Dendritic cell treated with granulocyte-macrophage colony-stimulating factor and Interleukin-4, amounts not matched to agents 40 ng/mL and 50 ng/mL, for 4 days (primary cell): ENCODE measurements around the gene WDR31.
"Not testable (repeated sequence)": the region's sequence is repeated elsewhere in the genome, so short reads cannot be mapped to it uniquely, and the experiment has no call there.

Experiments
- H3K27ac Mint-ChIP-seq: one replicate; pipeline ENCODE4 v1.8.0; 2022; ENCODE audit warnings: mild to moderate bottlenecking, mixed read lengths
- H3K27me3 Mint-ChIP-seq: one replicate; pipeline ENCODE4 v1.8.0; 2022; ENCODE audit warnings: mild to moderate bottlenecking, mixed read lengths
- H3K36me3 Mint-ChIP-seq: one replicate; pipeline ENCODE4 v1.8.0; 2022; ENCODE audit warnings: low read depth, mixed read lengths
- H3K4me1 Mint-ChIP-seq: one replicate; pipeline ENCODE4 v1.8.0; 2022; ENCODE audit warnings: low read depth, mixed read lengths
- H3K4me3 Mint-ChIP-seq: one replicate; pipeline ENCODE4 v1.8.0; 2022; ENCODE audit warnings: mild to moderate bottlenecking, moderate library complexity, mixed read lengths
- H3K9me3 Mint-ChIP-seq: one replicate; pipeline ENCODE4 v1.8.0; 2022; ENCODE audit warnings: mixed read lengths
- intact Hi-C: fragments of 100-400 bp; cut with micrococcal nuclease; formaldehyde crosslinking; loops from one replicate; pipeline ENCODE4 v1.15.0; 2022

WDR31 gene

DNA sequence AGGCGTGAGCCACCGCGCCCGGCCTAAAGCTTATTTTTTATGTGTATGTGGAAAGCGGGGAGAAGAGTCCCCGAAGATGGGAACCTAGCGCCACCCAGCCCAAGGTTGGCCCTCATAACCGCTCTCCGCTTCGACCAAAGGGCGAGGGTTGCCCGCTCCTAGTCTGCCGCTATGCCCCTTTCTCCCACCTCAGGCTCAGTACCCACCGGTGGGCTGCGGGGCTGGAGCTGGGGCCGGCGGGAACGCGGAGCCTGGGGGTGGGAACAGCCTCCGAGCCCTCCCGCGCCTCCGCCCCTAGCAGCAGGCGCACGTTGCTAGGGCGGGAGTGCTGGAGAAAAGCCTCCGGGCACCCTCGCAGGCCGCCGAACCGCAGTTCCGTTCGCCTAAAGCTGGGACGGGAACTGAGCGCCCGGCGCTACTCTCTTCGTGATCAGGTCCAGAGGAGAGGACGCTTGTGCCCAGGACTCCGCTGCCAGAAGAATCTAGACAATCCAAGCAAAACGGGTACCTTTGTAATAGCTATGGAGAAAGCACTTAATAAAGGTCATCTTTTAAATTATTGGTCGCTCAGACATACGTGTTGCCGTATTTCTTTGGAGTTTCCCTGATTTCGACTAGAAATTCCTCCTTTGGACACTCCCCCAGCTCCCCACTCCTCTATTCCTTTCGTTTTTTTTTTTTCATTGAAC is at the start of gene WDR31:
Gene WDR31, minus strand, starts transcription at position 265 of the 689 bp plus-strand sequence. CDS start 8,253 bp downstream, outside the sequence.
- Mint-ChIP-seq H3K27ac (peak within 1 kb of the TSS; percentile 68), H3K4me1 (peaks cover 26% of the 10 kb centered on the region), H3K27me3 (no peaks in the 10 kb centered on the region), H3K36me3 (no peaks in the 10 kb centered on the region), H3K4me3 (peak within 1 kb of the TSS; percentile 91), H3K9me3 (no peaks in the 10 kb centered on the region)
- intact Hi-C loops: loop anchor here (1.0 to 10.0 kb wide), 3 partner anchors 11 to 65 kb away; partner anchors contain the start of genes ALAD, CDC26 and PRPF4

DNA sequence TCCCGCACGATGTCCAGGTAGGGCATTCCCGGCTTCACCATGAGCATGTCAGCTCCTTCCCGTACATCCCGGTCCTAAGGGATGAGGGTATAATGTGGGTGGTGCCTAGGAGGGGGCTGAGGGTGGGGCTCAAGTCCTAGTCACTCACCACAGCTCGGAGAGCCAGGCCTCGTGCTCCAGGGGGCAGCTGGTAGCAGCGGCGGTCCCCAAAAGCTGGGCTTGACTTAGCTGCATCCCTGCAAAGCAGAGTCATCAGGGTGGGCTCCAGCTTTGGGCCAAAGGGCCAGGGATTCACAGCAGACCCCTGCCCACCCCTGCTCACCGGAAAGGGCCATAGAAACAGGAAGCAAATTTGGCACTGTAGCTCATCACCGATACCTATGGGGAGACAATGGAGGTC is 49.4 kb upstream of the WDR31 start:
- Mint-ChIP-seq H3K27ac (no peak overlapping the region), H3K4me1 (peaks cover 18% of the 10 kb centered on the region), H3K27me3 (no peaks in the 10 kb centered on the region), H3K9me3 (no peaks in the 10 kb centered on the region), H3K36me3 (peaks cover 79% of the 10 kb centered on the region), H3K4me3 (no peak overlapping the region)
- intact Hi-C loops: no loop called here

DNA sequence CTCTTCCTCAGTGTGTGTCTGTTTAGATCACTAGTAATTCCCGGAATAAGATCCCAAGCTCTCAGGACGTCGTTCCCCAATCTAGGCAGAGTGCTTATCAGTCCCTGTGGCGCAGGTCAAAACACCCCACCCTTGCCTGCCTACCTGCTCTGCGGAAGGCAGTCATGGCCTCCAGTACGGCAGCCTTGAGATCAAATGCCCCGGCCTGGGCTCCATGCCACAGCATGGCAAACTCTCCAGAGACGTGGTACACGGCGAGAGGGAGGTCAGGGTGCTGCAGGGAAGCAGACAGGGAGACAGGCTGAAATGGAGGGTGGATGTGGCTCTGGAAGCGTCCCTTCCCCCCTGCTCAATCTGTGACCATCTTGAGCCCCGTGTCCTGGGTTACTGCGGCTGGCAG is 48.8 kb upstream of the WDR31 start:
- no peaks in the 10 kb centered on the region for H3K27me3 Mint-ChIP-seq
- H3K4me1 Mint-ChIP-seq: peaks cover 19% of the 10 kb centered on the region
- no peak overlapping the region for H3K27ac Mint-ChIP-seq
- H3K9me3 Mint-ChIP-seq: no peaks in the 10 kb centered on the region
- H3K36me3 Mint-ChIP-seq: peaks cover 75% of the 10 kb centered on the region
- intact Hi-C loops: no loop called here
- H3K4me3 Mint-ChIP-seq: no peak overlapping the region

DNA sequence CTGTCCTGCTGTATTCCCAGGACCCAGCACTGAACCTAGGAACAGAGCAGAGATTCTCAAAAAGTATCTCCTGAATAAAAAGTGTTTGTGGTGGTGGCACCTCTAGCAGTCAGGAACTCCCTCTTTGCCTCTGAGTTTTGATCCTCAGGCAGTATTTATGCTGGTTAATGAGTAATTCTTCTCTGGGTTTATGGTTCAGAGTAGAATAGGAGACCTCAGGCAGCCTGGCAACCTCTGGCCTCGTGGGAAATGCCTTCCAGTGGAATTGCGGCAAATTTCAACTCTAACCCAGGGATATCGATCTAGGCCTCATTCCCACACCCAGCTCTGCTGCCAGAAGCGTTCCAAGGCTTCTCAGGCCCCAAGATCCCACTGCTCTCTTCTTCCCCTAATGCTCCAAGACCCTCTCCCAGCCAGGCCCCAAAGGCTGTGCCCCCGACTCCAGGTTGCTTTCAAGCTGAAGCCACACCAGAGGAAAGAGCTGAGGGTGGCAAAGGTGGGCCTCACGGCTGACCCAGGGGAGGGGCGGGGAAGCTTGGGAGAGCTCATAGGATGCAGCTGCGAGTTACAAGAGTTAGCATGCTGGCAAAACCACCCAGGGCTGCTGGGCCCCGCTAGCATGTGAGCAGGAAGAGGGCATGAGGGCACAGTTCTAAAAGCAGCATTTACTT is 47.6 kb upstream of the WDR31 start:
- H3K4me3 Mint-ChIP-seq: no peak overlapping the region
- peaks cover 64% of the 10 kb centered on the region for H3K36me3 Mint-ChIP-seq
- peaks cover 19% of the 10 kb centered on the region for H3K4me1 Mint-ChIP-seq
- no peaks in the 10 kb centered on the region for H3K27me3 Mint-ChIP-seq
- intact Hi-C loops: no loop called here
- H3K9me3 Mint-ChIP-seq: no peaks in the 10 kb centered on the region
- H3K27ac Mint-ChIP-seq: no peak overlapping the region

DNA sequence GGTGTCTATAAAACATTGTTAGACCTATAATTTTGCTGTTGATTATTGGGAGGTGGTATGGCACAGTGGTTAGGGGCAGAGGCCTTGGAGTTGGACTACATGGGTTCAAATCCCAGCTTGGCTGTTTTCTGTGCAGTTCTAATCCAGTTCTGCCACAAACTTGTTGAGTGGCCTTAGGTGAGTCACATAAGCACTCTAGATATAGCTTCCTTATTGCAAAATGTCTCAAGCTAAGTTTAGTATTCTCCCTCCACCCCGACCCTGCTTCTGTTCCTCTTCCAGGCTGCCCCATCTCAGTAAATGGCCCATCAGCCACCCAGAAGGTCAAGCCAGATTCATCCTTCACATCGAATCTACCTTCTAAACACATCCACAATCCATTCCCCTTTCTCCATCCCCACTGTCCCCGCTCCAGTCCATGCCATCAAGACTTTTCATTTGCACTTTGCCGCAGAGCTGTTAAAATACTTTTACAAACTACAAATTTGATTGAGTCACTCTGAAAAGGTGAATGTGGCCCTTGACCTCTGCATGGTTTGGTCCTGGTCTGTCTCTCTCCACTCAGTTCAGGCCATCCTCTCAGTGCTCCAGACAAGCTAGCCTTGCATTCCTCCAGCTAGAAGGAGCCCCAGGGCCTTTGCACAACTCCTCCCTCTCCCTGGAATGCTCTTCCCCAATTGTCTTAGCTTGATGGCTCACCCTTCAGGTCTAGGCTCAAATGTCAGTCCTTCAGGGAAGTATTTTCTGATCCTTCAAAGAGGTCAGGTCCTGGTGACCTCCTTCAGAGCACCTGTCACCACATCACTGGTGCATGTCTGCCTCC is 46.7 kb upstream of the WDR31 start:
- intact Hi-C loops: no loop called here
- Mint-ChIP-seq H3K36me3 (peaks cover 55% of the 10 kb centered on the region), H3K4me1 (peaks cover 19% of the 10 kb centered on the region), H3K27me3 (no peaks in the 10 kb centered on the region), H3K9me3 (no peaks in the 10 kb centered on the region), H3K4me3 (no peak overlapping the region), H3K27ac (no peak overlapping the region)

DNA sequence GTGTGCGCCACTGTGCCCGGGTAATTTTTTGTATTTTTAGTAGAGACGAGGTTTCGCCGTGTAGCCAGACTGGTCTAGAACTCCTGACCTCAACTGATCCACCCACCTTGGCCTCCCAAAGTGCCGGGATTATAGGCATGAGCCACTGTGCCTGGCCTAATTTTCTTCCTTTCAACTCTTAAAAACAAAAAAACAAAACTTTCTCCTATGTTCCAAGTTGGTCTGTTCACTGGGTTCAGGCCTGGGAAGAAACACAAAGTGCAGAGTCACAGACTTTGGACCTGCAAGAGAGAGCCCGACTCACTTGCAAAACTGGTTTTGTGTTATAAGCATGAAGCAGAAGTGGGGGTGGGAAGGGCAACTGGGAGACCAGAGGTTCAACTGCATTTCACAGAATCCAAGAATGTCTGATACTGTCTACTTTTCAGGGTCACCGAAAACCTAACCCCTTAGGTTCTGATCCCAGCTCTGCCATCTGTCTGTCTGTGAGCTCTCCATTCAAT is 41.9 kb upstream of the WDR31 start:
- no peaks in the 10 kb centered on the region for H3K9me3 Mint-ChIP-seq
- H3K27me3 Mint-ChIP-seq: peaks cover 2% of the 10 kb centered on the region
- intact Hi-C loops: no loop called here
- H3K36me3 Mint-ChIP-seq: peaks cover 7% of the 10 kb centered on the region
- H3K27ac Mint-ChIP-seq: no peak overlapping the region
- H3K4me1 Mint-ChIP-seq: peaks cover 26% of the 10 kb centered on the region
- H3K4me3 Mint-ChIP-seq: no peak overlapping the region

DNA sequence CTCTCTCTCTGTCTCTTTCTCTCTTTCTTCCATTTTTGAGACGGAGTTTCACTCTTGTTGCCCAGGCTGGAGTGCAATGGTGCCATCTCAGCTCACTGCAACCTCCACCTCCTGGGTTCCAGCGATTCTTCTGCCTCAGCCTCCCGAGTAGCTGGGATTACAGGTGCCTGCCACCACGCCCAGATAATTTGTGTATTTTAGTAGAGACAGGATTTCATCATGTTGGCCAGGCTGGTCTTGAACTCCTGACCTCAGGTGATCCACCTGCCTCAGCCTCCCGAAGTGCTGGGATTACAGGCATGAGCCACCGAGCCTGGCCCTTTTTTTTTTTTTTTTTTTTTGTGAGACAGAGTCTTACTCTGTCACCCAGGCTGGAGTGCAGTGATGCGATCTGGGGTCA is 41.4 kb upstream of the WDR31 start:
- peak overlapping the region; percentile 42 for H3K27ac Mint-ChIP-seq
- intact Hi-C loops, H3K27me3 Mint-ChIP-seq, H3K4me3 Mint-ChIP-seq, H3K36me3 Mint-ChIP-seq, H3K9me3 Mint-ChIP-seq: not testable (repeated sequence)
- peaks cover 21% of the 10 kb centered on the region for H3K4me1 Mint-ChIP-seq

DNA sequence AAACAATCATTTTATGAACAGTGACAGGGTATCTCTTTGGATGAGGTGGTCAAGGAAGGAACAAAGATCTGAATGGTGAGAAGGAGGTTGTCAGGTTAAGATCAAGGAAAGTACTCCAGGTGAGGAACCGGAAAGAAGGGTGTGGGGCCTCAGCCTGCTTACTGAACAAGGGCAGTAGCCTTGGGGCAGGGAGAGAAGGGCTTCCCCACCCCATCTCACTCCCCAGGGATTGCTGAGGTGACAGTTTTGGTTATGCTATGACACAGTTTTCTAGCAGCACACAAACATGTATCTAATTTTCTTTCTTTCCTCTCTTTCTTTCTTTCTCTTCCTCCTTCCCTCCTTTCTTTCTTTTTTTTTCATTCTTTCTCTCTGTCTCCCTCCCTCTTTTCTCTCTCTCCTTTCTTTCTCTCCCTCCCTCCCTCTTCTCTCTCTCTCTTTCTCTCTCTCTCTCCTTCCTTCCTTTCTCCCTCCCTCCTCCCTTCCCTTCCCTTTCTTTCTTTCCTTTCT is 40.8 kb upstream of the WDR31 start:
- H3K36me3 Mint-ChIP-seq: no peaks in the 10 kb centered on the region
- H3K27me3 Mint-ChIP-seq: peaks cover 2% of the 10 kb centered on the region
- no peaks in the 10 kb centered on the region for H3K9me3 Mint-ChIP-seq
- H3K4me1 Mint-ChIP-seq: peaks cover 18% of the 10 kb centered on the region
- peak overlapping the region; percentile 42 for H3K27ac Mint-ChIP-seq
- H3K4me3 Mint-ChIP-seq: no peak overlapping the region
- intact Hi-C loops: no loop called here

DNA sequence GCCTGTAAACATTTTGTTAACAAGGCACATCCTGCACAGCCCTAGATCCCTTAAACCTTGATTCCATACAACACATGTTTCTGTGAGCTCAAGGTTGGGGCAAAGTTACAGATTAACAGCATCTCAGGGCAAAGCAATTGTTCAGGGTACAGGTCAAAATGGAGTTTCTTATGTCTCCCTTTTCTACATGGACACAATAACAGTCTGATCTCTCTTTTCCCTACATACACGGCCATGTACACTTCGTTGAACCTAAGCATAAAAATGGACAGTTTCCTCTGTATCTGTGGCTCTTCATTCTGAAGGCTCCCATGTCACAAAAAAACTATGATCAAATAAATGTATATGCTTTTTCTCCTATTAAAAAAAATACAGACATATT is 39.7 kb upstream of the WDR31 start:
- H3K9me3 Mint-ChIP-seq, H3K27ac Mint-ChIP-seq, H3K27me3 Mint-ChIP-seq, H3K36me3 Mint-ChIP-seq, H3K4me3 Mint-ChIP-seq, intact Hi-C loops: not testable (repeated sequence)
- peaks cover 25% of the 10 kb centered on the region for H3K4me1 Mint-ChIP-seq

DNA sequence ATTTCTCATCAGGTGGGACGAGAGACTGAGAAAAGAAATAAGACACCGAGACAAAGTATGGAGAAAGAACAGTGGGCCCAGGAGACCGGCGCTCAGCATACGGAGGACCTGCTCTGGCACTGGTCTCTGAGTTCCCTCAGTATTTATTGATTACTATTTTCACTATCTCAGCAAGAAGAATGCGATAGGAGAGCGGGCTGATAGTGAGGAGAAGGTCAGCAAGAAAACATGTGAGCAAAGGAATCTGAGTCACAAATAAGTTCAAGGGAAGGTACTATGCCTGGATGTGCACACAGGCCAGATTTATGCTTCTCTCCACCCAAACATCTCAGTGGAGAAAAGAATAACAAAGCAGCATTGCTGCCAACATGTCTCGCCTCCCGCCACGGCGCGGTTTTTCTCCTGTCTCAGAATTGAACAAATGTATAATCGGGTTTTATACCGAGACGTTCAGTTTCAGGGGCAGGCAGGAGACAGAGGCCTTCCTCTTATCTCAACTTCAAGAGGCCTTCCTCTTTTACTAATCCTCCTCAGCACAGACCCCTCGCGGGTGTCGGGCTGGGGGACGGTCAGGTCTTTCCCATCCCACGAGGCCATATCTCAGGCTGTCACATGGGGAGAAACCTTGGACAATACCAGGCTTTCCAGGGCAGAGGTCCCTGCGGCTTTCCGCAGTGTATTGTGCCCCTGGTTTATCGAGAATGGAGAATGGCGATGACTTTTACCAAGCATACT is 39.2 kb upstream of the WDR31 start:
- peaks cover 21% of the 10 kb centered on the region for H3K4me1 Mint-ChIP-seq
- H3K9me3 Mint-ChIP-seq, H3K4me3 Mint-ChIP-seq, H3K27me3 Mint-ChIP-seq, intact Hi-C loops, H3K36me3 Mint-ChIP-seq: not testable (repeated sequence)
- H3K27ac Mint-ChIP-seq: peak overlapping the region; percentile 10

DNA sequence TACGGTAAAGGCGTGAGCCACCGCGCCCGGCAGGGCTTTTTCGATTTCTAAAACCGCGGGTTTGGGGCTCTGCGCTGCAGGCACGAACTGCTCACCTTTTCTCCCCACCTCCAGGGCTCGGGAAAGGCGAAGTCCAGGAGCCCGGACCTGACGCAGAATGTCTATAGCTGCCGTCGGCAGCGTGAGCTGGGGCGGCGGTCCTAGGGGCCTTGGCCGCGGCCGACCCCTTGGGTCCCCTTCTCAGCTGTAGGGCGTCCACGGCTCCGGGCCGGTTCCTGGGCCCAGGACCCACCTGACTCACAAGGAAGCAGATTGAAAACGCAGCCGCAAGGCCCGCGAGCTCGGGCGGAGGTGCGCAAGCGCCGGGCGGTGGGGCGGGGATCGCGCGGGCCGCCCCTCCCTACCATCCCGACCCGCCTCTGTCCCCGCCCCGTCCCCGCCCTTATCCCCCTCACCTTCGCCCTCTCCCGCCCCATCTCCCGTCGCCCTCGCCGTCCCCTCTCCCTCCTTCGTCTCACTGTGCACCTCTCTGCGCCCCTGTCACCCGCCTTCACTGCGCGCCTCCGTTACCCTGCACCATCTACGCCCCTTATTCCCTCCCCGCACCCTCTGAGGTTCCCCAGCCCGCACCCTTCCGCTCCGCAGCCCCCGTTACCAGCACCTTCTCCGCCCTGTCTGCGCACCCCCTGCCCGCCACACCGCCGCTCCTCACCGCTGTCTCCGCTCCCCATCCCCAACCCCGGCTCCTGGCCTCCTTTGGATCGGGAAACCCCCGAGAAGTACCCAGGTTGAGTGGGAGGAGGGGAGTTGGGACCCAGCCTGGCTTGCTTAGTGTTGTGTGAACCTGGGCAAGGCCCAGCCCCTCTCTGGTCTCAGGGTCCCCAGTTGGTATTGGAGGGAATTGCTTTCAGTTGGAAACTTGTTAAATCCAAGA is 36.8 kb upstream of the WDR31 start, which contains the start of gene HDHD3:
Gene HDHD3, minus strand, starts transcription at position 353 of the 934 bp plus-strand sequence. CDS start 2,632 bp downstream, outside the sequence.
- Mint-ChIP-seq H3K27me3 (peaks cover 2% of the 10 kb centered on the region), H3K9me3 (no peaks in the 10 kb centered on the region), H3K27ac (peak within 1 kb of the TSS; percentile 61), H3K36me3 (peaks cover 12% of the 10 kb centered on the region), H3K4me1 (peaks cover 26% of the 10 kb centered on the region), H3K4me3 (peak within 1 kb of the TSS; percentile 85)
- intact Hi-C loops: no loop called here

DNA sequence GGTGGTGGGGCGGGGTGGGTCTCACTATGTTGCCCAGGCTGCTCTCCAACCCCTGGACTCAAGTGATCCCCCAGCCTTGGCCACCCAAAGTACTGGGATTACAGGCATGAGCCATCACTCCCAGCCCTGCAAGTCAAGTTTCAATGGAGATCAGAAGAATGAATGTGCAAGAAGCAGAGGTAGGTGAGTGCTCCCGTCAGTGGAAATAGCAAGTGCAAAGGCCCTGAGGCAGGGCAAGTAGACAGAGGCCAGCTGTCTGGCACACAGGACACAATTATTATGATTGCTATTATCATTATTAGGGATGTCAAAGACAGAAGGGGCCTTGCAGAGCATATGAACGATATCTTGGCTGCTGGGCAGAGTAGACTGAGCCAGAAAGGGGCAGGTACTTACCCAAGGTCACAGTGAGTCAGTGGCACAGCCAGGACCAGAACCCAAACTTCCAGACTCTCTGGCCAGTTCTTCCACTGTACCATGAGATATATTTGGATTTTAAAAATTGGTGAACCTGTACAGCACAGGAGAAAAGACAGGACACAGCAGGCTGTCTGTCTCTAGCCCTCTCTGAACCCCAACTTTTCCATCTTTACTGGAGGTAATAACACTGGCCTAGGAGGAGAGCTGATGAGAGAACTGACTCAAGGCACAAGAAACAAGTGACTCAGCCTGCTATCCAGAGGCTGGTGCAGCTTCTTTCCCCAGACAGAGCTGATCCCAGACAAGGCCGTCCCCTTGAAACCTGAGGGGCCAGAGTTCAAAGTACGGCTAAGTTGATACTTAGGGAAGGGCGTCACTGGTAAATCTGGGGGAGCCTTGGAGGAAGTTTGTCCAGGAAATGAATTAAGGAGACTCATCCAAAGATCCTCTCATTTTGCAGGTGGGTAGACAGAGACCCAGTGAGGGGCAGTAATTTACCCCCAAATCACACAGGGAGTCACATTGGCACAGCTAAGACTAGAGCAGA is 35.3 kb upstream of the WDR31 start:
- Mint-ChIP-seq H3K36me3 (peaks cover 12% of the 10 kb centered on the region), H3K27me3 (no peaks in the 10 kb centered on the region), H3K9me3 (no peaks in the 10 kb centered on the region), H3K4me3 (peak overlapping the region; percentile 85), H3K27ac (no peak overlapping the region), H3K4me1 (peaks cover 15% of the 10 kb centered on the region)
- intact Hi-C loops: no loop called here
